HG03442 (cell line): Measurements from ENCODE around the gene SLC45A3.
A peak's percentile ranks its signal among the peaks of the same experiment; 100 is the strongest.

Source experiments
- ATAC-seq: cut with Tn5 transposase; IDR thresholded peaks from one replicate; pipeline ENCODE4 v1.9.1; 2021; ENCODE audit warnings: mild to moderate bottlenecking, moderate library complexity; ENCODE audit not compliant: unreplicated experiment

The SLC45A3 gene

DNA sequence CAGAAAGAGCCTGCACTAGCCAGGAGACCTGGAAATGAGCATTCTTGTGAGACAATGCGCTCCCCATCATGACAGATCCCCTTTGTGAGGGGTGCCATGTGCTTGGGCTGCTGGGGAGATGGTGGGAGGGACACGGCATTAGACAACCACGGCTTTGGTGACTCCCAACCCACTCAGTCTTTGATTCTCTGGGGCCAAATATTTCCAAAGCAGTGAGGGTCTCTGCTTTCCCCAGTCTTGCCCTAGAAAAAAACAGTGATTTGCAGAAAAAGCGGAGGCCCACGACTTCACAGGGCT, 10.2 kb downstream of the SLC45A3 start:
- ATAC-seq: no peak

DNA sequence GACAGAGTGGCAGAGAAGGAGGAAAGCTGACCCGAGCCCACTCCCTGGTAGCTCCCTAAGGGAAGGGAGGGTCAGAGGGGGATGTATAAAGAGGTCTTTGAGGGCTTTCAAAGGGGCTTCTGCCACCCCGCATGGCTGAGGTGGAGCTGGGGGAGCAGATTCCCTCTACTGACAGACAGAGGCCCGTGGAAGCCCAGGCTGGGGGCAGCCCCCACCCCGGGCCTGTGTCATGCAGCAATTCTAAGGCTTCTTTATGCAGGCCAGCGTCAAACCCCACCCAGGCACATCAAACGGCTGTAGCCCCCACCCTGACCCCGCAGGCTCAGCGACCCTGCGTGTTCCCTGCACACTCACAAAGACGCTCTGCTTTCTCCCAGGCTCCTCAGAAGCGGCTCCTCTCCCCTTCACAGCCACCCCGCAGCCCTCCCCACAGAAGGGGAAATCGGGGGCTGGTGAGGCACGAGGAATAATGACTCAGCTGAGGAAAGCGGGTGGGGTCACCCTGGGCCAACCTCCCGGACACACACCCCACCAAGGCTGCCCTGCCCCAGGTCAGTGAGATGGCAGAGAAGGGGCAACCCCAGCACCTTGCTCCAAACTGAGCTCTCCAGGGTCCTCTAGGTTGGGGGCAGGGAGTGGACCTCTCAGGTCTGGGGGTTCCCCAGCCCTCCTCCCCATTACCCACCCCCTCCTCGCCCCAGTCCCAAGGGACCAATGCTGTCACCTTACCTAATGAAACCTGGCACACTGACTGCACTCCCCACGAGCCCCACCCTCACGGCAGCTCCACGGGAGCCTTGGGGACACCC, 10.8 kb downstream of the SLC45A3 start:
- ATAC-seq: peak; percentile 35

DNA sequence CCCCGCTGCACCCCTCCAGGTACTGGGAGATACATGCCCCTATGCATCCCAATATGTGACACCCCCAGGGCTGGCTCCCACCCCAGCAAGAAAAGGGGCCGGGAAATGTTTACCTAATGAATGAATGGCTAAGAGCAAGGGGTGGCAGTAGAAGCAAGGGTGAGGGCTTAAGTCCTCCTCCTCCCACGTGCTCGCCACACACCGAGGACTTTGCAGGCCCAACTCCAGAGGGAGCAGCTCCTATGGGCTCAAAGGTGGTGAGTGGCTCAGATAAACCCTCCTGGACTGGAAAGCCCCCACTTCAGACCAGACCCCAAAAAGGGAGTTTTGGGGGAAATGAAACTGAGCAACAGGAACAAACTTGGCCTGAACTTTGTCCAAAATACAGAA, 11.4 kb downstream of the SLC45A3 start:
- peak; percentile 30 for ATAC-seq

DNA sequence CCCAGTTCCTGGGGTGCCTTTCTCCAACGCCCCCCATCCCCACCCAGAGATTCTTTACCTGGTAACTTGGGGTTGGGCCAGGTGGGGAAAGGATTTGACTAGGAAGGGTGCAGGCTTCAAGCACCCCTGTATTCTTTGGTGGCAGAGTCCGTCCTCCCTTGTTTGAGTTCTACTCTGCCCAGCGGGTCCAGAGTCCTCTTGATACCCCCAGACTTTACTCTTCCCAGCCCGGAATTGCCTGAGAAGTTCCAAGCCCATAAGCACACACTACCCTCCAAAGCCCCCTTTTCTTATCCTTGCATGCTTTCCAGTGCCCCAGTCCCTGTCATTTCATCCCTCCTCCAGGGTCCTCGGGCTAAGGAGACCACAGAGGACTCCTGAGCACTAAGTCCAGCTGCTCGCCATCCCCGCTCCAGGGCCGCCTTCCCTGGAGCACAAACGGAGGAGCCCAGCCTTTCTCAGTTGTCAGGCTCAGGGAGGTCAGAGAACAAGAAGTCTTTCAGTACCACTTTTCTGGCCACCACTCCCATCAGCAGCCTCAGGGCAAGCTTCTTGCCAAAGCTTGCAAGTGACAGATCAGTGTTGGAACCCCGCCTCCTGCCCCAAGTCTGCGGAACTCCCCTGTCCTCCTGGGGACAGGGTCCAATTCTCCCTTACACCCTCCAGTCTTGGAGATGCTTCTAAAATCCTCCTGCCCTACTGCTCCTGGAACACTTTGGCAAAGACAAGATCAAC, 12.2 kb downstream of the SLC45A3 start:
- no peak for ATAC-seq

DNA sequence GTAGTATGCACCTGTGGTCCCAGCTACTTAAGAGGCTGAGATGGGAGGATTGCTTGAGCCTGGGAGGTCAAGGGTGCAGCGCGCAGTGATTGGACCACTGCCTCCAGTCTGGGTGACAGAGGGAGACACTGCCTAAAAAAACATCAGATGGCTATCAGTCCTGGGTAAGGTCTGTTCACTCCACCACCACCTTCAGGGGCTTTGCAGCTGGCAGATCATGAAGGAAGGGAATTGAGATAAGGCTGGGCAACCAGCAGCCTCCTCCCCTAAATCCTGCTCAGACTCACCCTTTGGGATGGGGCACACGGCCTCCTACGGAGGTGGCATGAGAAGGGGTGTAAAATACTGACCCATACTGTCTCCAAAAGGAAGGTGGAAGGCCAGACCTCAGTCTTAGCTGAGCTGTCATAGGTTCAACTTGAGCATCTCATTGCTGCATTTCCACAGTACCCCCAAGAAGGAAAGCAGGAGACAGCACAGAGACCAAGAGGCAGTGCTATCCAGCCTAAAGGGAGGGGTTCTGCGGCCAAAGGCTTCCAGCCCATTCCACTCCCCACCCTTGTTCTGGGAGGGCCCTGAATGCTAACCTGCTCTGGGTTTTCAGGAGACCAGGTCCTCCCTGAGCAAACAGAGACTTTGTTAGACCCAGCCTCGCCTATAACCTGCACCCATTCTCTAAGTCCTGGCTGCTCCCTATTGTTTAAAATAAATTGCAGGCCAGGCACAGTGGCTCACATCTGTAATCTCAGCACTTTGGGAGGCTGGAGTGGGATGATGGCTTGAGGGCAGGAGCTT, 13.7 kb downstream of the SLC45A3 start:
- ATAC-seq: no peak

DNA sequence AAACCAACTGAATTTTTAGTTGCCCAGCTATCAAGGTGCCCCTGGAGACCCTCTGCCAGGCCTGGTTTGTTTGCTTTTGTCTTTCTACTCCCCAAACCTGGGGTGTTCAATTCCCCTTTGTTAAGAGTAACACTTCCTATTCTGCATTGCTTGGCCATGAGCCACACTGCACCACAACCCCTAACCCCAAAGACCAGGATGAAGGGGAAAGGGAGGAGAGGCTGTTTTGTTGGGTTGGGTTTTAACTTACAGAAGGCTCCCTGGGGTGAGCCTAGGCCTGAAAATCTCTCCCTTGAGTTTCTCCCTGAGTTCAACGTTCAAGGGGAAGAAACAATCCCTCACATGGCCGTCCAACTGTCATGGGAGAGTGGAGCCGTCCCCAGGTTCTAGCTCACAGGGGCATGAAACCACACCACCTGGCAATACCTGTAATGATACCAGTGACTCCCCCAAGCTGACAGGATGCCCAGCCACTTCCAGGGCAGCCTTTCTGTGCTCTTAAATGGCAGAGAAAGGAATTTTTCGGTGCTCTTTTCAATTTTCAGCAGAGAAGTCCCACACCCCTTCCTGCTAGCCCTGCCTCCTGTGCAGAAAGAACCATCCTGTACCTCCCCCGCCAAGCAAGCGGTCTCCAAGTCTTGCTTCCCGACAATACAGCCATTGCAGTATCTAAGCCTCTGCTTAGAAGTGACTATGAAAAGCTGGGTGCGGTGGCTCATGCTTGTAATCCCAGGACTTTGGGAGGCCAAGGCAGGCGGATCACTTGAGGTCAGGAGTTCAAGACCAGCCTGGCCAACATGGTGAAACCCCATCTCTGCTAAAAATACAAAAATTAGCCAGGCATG, 14.9 kb downstream of the SLC45A3 start:
- no peak for ATAC-seq

DNA sequence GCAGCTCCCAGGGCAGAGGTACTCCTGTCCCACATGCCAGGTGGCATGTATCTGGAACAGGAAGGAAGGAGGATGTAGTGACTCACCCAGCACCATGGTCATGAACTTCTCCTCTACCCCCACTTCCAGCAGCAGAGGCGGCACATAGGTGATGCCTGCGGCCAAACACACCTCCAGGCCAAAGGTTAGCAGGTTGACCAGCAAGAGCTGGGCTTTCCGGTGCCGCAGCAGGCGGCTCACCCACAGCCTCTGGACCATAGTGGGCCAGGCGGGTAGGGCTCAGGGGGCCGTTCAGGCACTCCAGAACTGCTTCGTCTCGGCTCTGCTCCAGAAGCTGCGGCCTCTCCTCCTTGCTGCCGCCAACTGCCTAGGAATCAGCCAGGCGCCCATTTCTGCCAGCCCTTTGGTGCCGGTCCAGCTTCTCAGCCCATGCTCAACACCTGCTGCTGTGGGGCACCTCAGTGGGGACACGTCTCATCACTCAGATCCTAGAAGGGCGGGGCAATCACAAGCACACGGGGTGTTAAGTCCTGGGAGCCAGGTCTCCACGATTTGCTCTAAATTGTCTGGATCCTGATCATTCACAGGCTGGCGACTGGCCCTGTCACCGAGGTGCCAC, 15.8 kb downstream of the SLC45A3 start:
- ATAC-seq: no peak

DNA sequence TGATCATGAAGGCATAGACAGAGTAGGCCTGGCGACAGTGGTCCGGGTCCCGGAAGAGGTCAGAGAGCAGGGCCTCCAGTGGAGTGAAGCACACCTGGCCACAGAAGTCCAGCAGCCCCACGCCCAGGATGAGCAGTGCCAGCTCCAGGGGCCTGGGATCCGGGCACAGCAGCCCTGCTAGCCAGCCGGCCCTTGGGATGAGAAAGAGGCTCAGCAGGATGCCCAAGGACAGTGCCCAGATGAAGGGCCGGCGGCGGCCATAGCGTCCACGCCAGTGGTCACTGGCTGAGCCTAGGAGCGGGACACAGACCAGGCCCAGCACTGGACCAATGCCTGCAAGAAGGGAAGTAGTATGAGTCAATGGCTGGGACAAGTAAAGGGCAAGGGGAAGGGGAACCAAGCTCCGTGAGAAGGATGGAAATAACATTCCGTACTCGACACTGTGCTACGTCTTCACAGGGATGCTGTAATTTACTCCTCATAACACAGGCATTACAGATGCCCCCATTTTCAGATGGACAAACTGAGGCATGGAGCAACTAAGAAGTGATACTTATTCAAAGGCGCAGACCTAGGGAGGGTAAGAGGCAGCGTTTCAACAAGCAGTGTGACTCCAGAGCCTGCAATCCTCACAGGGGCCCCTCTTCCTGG, 16.9 kb downstream of the SLC45A3 start:
- ATAC-seq: no peak

DNA sequence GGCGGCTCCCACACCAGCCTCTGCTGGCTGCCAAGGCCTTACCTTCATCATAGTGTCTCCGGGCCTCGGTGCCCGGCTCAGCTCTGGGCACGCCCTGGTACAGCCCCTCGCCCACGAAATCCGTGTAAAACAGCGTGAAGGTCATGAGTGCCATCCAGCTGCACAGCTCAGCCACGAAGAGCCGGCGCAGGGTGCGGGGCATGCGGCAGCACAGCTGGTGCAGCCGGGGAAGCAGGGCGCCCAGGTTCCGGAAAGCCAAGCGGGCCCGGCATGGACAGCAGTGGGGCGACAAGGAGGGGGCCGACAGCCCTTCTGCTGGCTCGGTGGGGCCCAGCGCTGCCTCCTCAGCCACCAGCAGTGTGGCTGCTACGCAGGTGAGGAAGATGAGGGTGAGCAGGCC, 17.5 kb downstream of the SLC45A3 start:
- ATAC-seq: no peak

DNA sequence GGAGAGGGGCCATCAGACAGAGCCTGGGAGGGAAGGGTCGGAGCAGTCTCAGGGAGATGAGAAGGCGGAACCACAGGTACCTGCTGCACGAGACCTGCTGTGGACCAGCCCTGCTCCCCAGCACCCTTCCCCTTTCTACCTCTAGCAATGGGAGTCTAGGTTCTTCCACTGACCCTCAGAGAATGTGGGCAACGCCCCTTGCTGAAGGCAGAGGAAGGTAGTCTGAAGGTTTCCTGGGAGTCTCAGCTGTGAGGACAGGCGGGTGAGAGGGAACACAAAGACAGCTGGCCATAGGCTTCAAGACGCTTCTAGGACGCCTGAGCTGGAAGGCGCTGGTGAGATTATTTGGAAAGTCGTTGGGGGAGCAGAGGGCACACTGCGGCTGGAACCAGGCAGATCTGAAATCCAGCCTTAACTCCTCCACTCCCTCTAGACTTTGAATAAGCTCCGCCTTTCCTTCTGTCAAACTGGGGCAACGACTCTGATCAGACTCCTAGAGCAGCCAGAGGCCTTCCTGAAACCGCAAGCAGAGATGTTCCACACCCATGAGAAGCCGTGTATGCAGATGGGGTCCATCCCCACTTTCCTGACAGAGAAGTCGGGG, 18.1 kb downstream of the SLC45A3 start:
- ATAC-seq: no peak

DNA sequence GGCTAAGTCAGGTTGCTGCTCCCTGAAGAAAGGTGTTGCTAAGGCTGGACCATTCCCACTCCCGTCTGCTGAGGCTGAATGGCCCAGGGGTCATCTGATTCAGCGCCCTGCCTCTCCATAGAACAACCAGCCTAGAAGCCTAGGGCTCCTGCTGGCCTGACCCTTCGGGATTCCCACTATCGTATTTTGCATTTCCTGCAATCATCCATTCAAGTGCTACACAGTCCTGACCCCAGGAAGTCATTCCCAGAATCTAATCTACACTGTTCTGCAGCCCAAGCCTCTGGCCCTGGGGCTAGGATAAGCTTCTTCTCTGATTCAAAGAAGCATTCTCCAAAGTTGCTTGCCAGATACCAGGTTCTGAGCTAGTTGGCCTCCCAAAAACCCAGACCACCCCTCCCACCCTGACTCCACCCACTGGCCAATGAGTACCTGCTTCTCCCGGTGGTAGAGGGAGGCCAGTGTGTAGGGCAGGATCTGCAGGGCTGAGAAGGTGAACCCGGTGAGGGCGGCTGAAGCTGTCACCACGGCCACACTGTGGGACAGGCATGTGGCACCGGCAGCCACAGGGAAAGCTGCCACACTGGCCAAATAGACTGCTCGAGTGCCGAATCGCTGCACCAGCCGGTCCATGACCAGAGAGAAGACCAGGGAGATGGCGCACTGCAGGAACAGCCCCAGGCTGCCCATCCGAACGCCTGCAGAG, 18.7 kb downstream of the SLC45A3 start:
- no peak for ATAC-seq

DNA sequence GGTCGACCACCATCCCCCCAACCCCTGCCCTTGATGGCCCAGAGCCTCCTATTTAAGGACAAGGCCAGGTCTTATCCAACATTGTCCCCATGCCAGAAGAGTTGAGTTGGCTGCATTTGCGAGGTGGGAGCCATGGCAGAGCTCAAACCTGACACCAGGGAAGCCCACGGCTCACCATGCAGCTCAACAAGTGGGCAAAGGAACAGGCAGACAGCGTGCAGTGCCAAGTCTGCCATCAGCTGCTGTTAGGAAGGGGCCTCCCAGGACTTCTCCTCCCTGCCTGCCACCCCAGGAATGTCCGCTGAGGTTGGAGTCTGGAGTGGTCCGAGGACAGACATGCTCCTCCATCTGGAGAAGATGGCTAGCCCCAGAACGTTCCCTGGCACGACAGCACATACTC, 19.9 kb downstream of the SLC45A3 start:
- no peak for ATAC-seq

DNA sequence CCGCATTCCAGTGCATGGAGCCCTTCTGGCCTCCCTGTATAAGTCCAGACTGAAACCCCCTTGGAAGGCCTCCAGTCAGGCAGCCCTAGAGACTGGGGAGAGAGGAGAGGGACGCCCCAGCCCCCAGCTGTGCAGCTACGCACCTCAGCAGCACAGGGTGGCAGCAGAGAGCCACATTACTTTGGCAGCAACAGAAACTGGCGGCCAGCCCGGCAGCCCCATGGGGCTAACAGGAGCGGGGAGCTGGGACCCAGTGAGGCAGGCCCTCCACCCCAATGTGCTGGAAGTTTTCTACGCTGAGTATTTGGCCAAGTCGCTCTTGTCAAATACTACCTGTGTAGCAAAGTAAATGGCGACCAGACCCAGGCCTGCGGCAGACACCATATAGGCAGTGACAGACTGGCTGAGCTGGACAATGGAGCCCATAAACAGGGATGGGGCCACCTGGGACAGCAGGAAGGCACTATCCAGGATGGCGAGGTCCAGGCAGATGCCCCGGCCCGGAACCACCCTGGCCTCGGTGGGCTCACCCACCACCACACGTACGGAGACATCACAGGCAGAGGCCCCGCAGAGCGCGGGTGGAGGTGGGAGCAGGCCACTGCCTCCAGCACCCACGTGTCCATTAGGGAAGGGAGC, 21.2 kb downstream of the SLC45A3 start:
- peak; percentile 69 for ATAC-seq

DNA sequence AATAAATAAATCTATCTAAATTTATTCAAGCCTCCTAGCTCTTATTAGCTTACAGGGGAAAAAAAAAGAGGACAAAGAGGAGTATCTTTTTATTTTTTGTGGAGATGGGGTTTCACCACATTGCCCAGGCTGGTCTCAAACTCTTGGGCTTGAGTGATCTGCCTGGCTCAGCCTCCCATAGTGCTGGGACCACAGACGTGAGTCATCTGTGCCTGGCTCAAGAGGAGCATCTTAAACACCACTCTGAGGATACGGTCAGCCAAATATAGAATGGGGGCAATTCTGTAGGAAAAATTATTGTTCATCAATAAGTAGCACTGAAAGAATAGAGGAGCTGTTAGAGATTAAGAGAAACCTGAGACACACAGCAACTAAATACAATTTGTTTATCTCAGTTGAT, 24.1 kb downstream of the SLC45A3 start:
- no peak for ATAC-seq

DNA sequence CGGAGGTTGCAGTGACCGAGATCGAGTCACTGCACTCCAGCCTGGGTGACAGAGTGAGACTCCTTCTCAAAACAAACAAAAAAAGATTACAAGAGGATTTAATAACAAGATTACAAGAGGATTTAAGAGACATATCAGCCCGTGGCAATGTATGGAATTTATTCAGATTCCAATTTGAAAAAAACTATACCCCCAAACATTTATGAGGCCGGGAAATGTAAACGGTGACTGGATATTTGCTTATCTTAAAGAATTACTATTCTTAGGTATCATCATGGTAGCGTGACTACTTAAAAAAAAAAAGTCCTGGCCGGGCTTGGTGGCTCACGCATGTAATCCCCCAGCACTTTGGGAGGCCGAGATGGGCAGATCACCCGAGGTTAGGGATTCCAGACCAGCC, 27.3 kb downstream of the SLC45A3 start:
- ATAC-seq: no peak

DNA sequence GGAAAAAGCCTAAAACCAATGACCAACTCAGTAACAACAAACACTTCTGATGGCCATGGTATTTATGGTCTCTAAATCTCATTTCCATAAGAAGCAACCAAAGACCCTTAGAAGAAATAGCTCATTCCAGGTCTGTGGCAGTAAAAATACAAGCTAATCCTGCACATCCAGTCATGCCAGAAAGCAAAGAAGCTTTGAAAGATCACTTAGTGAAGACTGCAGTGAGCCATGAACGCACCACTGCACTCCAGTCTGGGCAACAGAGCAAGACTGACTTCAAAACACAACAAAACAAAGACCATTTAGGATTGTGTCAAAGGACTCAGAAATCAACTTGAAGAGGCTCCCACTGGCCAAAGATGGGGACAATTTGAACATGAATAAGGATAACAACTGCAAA, 30.1 kb downstream of the SLC45A3 start:
- no peak for ATAC-seq

DNA sequence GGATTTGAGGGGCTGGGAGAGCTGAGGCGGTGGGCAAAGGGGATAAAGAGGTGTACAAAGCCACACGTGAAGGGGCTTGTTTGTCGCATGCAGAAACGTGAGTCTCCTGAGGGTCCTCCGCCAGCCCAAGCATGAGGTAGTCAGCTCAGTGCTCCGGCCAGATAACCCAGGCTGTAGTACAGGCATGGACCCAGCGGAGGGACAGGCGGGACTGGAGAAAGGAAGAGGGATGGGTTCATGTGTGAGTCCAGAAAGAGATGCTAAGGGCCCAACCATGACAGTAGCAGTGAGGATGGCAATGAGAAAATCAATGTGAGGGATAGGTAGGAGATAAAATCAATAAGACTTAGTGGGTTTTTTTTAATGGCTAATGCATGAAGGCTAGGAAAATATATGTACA, 34.8 kb downstream of the SLC45A3 start:
- ATAC-seq: no peak

DNA sequence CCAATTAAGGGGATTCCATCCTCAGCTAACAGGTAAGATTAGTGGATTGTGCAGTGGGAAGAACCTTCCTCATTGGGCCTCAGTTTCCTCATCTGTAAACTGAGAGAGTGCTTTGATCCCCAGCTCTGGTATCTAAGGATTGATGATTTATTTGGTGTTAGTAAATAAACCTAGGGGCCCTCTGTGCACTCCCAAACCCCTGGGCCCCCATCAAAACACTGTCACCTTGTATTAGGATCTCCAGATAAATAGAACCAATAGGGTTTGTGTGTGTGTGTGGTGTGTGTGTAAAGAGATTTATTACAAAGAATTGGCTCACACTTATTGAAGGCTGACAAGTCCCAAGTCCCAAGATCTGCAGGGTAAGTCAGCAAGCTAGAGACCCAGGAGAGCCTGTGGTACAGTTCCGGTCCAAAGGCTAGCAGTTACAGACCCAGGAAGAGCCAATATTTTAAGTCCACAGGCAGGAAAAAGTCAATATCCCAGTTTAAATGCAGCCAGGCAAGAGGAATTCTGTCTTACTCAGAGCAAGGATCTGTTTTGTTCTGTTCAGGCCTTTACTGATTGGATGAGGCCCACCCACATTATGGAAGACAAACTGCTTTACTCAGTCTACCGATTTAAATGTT, 37.5 kb downstream of the SLC45A3 start:
- no peak for ATAC-seq
